Astrocyte (in vitro differentiated cells and primary cell): ENCODE data around the gene ADCY3. TPM values are rescaled to one million over a fixed set of nuclear protein-coding genes. Genes with fewer than 3 reads are reported as not detected.

ENCODE experiments used
- DNase-seq: peaks from one replicate; pipeline ENCODE4 v3.0.0-alpha.2; 2010; ENCODE audit warnings: low read depth
- FAIRE-seq: peaks from 2 replicates; lab custom pipeline; 2011; peaks lifted over from hg19 to GRCh38; lab: Jason Lieb, UNC
- H2AFZ ChIP-seq: 2 replicates; pipeline ENCODE4 v1.6.0; 2012; ENCODE audit warnings: low read depth, low read length, inconsistent platforms
- H3K27ac ChIP-seq: 2 replicates; pipeline ENCODE4 v1.5.1; 2011; ENCODE audit warnings: low read depth, low read length, inconsistent platforms
- H3K27me3 ChIP-seq: 2 replicates; pipeline ENCODE4 v1.6.0; 2011; ENCODE audit warnings: low read length, inconsistent platforms; ENCODE audit not compliant: insufficient read depth
- H3K36me3 ChIP-seq: 2 replicates; pipeline ENCODE4 v1.5.1; 2011; ENCODE audit warnings: low read length, inconsistent platforms; ENCODE audit not compliant: insufficient read depth
- H3K4me1 ChIP-seq: 2 replicates; pipeline ENCODE4 v1.5.1; 2011; ENCODE audit warnings: low read length, inconsistent platforms; ENCODE audit not compliant: insufficient read depth
- H3K4me2 ChIP-seq: 2 replicates; pipeline ENCODE4 v1.6.0; 2012; ENCODE audit warnings: low read length, inconsistent platforms
- H3K4me3 ChIP-seq: 2 replicates; pipeline ENCODE4 v1.5.1; 2011; ENCODE audit warnings: low read depth, mild to moderate bottlenecking, low read length, inconsistent platforms; ENCODE audit not compliant: insufficient read depth
- H3K79me2 ChIP-seq: 2 replicates; pipeline ENCODE4 v1.6.0; 2012; ENCODE audit warnings: mild to moderate bottlenecking, low read length, inconsistent platforms; ENCODE audit not compliant: insufficient read depth
- H3K9ac ChIP-seq: 2 replicates; pipeline ENCODE4 v1.6.0; 2012; ENCODE audit warnings: mild to moderate bottlenecking, low read length, inconsistent platforms
- H3K9me3 ChIP-seq: 2 replicates; pipeline ENCODE4 v1.5.1; 2012; ENCODE audit warnings: low read depth, mild to moderate bottlenecking, low read length, inconsistent platforms; ENCODE audit not compliant: insufficient read depth
- H4K20me1 ChIP-seq: 2 replicates; pipeline ENCODE4 v1.6.0; 2012; ENCODE audit warnings: low read length, inconsistent platforms; ENCODE audit not compliant: insufficient read depth
- H3K27ac Mint-ChIP-seq: one replicate; pipeline ENCODE4 v1.8.0; 2021; ENCODE audit warnings: mild to moderate bottlenecking, mixed read lengths; ENCODE audit not compliant: unreplicated experiment
- H3K27me3 Mint-ChIP-seq: one replicate; pipeline ENCODE4 v1.8.0; 2021; ENCODE audit warnings: low read depth, mixed read lengths; ENCODE audit not compliant: unreplicated experiment
- H3K36me3 Mint-ChIP-seq: one replicate; pipeline ENCODE4 v1.8.0; 2021; ENCODE audit warnings: low read depth, mixed read lengths; ENCODE audit not compliant: unreplicated experiment
- H3K4me1 Mint-ChIP-seq: one replicate; pipeline ENCODE4 v1.8.0; 2021; ENCODE audit warnings: low read depth, mixed read lengths; ENCODE audit not compliant: unreplicated experiment
- H3K4me3 Mint-ChIP-seq: one replicate; pipeline ENCODE4 v1.8.0; 2021; ENCODE audit warnings: mild to moderate bottlenecking, moderate library complexity, mixed read lengths; ENCODE audit not compliant: unreplicated experiment
- H3K9me3 Mint-ChIP-seq: one replicate; pipeline ENCODE4 v1.8.0; 2021; ENCODE audit warnings: mild to moderate bottlenecking, mixed read lengths; ENCODE audit not compliant: unreplicated experiment
- EZH2 ChIP-seq: IDR thresholded peaks from 2 replicates; pipeline ENCODE4 v1.6.1; 2012; ENCODE audit warnings: mild to moderate bottlenecking, low read length, inconsistent platforms; ENCODE audit not compliant: insufficient read depth
- total RNA-seq: library from RNA; stranded (reverse); gene quantifications from 2 replicates; pipeline ENCODE4 v1.2.1, GENCODE V29; 2021
- TF ChIP-seq, protein P1 (sequence below): IDR thresholded peaks from 2 replicates; pipeline ENCODE4 v1.5.1; 2011; ENCODE audit warnings: low read depth, mild to moderate bottlenecking, inconsistent platforms, low read length, moderate library complexity; ENCODE audit not compliant: insufficient read depth

Gene ADCY3
- total RNA-seq, 1 donor from 2014 or later = 12.5 TPM

DNA sequence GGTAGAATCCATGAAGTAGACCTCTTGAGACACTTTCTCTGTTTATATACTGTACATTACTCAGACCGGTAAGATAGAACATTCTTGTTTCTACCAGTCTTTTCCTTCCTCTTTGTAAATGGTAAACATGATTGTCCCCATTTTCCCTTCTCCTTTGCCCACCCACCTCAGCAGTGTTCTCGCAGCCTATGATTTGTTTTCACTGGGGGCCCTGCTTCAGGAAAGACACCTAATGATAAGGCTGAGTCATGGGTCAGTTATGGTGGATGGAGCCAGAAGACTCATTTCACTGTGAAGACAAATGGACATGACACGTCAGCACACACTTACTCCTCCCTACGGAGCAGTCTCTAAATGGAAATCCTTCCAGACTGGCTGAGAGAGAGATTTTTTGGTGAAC lies 103.2 kb downstream of the ADCY3 start:
- no peak for TF ChIP-seq EZH2
- TF ChIP-seq, protein P1, sequence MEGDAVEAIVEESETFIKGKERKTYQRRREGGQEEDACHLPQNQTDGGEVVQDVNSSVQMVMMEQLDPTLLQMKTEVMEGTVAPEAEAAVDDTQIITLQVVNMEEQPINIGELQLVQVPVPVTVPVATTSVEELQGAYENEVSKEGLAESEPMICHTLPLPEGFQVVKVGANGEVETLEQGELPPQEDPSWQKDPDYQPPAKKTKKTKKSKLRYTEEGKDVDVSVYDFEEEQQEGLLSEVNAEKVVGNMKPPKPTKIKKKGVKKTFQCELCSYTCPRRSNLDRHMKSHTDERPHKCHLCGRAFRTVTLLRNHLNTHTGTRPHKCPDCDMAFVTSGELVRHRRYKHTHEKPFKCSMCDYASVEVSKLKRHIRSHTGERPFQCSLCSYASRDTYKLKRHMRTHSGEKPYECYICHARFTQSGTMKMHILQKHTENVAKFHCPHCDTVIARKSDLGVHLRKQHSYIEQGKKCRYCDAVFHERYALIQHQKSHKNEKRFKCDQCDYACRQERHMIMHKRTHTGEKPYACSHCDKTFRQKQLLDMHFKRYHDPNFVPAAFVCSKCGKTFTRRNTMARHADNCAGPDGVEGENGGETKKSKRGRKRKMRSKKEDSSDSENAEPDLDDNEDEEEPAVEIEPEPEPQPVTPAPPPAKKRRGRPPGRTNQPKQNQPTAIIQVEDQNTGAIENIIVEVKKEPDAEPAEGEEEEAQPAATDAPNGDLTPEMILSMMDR = no peak
- Histone ChIP-seq H2AFZ (peak overlapping the region; percentile 6), H3K9ac (peak overlapping the region; percentile 42), H4K20me1 (peaks cover 5% of the 10 kb centered on the region), H3K79me2 (peaks cover 45% of the 10 kb centered on the region), H3K4me1 (peaks cover 18% of the 10 kb centered on the region), H3K4me3 (peak overlapping the region; percentile 7), H3K27me3 (no peaks in the 10 kb centered on the region), H3K27ac (peak overlapping the region; percentile 74), H3K36me3 (peaks cover 39% of the 10 kb centered on the region), H3K9me3 (no peaks in the 10 kb centered on the region), H3K4me2 (peak overlapping the region; percentile 57)
- peaks cover 14% of the 10 kb centered on the region for H3K4me1 Mint-ChIP-seq
- H3K9me3 Mint-ChIP-seq = no peaks in the 10 kb centered on the region
- no peaks in the 10 kb centered on the region for H3K27me3 Mint-ChIP-seq
- DNase-seq (peak; percentile 93), FAIRE-seq (peak; percentile 58)
- H3K27ac Mint-ChIP-seq = peak overlapping the region; percentile 31
- no peak overlapping the region for H3K4me3 Mint-ChIP-seq
- H3K36me3 Mint-ChIP-seq = peaks cover 14% of the 10 kb centered on the region

DNA sequence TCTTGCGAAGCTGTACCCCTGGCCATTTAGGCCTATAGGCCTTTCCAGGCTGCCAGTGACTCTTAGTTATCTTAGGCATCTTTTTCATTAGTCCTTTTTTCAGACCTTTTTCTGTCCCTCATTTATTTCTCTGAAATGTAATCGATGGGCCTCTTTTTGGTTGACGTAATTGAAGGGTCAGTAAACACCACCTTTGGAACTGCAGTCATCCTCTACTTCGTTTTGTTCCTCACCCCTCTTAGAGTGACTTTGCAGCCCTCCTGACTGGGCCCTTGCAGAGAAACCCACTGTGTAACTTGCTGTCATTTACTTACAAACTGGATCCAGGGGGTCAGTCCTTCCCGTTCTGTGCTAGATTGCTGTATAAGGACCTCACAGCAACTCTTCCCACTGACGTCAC lies 103.6 kb downstream of the ADCY3 start:
- peaks cover 5% of the 10 kb centered on the region for H4K20me1 ChIP-seq
- Mint-ChIP-seq H3K4me3 (no peak overlapping the region), H3K27ac (no peak overlapping the region), H3K27me3 (no peaks in the 10 kb centered on the region), H3K9me3 (no peaks in the 10 kb centered on the region), H3K4me1 (peaks cover 14% of the 10 kb centered on the region), H3K36me3 (peaks cover 17% of the 10 kb centered on the region)
- H3K79me2 ChIP-seq = peaks cover 48% of the 10 kb centered on the region
- peak overlapping the region; percentile 7 for H3K4me3 ChIP-seq
- H3K36me3 ChIP-seq = peaks cover 35% of the 10 kb centered on the region
- H3K27ac ChIP-seq = peak overlapping the region; percentile 74
- FAIRE-seq (no peak), DNase-seq (no peak)
- peaks cover 18% of the 10 kb centered on the region for H3K4me1 ChIP-seq
- H3K27me3 ChIP-seq = no peaks in the 10 kb centered on the region
- H3K9me3 ChIP-seq = no peaks in the 10 kb centered on the region
- H3K4me2 ChIP-seq = peak overlapping the region; percentile 57
- H3K9ac ChIP-seq = peak overlapping the region; percentile 42
- peak overlapping the region; percentile 6 for H2AFZ ChIP-seq
- TF ChIP-seq, protein P1 = no peak
- TF ChIP-seq EZH2 = no peak

DNA sequence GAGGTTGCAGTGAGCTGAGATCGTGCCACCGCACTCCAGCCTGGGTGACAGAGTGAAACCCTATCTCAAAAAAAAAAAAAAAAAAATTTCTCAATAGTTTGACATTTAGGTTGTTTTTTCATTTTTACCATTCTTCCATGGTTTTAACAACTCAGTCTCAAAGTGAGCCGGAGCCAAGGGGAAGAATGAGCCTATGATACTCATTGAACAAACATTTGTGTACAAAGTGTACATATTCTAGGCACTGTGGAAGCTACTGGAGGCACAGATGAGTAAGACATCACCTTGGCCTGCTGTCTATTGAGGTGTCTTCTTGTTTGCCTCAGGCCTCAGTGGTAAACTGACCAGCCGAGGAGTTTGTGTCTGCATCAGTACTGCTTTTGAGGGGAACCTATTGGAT lies 104.9 kb downstream of the ADCY3 start:
- DNase-seq (no peak), FAIRE-seq (no peak)
- H3K36me3 Mint-ChIP-seq = peaks cover 7% of the 10 kb centered on the region
- no peak overlapping the region for H3K4me3 Mint-ChIP-seq
- peaks cover 18% of the 10 kb centered on the region for H3K4me1 ChIP-seq
- peaks cover 57% of the 10 kb centered on the region for H3K79me2 ChIP-seq
- H2AFZ ChIP-seq = no peak overlapping the region
- TF ChIP-seq, protein P1 = no peak
- no peak for TF ChIP-seq EZH2
- H3K27ac Mint-ChIP-seq = no peak overlapping the region
- no peaks in the 10 kb centered on the region for H3K9me3 Mint-ChIP-seq
- H3K4me1 Mint-ChIP-seq = peaks cover 14% of the 10 kb centered on the region
- no peak overlapping the region for H3K4me3 ChIP-seq
- no peak overlapping the region for H3K9ac ChIP-seq
- peaks cover 30% of the 10 kb centered on the region for H3K36me3 ChIP-seq
- H3K9me3 ChIP-seq = no peaks in the 10 kb centered on the region
- no peak overlapping the region for H3K4me2 ChIP-seq
- H3K27ac ChIP-seq = no peak overlapping the region
- H3K27me3 ChIP-seq = no peaks in the 10 kb centered on the region
- H3K27me3 Mint-ChIP-seq = no peaks in the 10 kb centered on the region
- peaks cover 5% of the 10 kb centered on the region for H4K20me1 ChIP-seq
